ENCODE data around the gene IQCN.

Gene IQCN

GRCh38 chr19:18319591-18320135, 45.4 kb upstream of the IQCN start:
- TF ChIP-seq, protein P1, sequence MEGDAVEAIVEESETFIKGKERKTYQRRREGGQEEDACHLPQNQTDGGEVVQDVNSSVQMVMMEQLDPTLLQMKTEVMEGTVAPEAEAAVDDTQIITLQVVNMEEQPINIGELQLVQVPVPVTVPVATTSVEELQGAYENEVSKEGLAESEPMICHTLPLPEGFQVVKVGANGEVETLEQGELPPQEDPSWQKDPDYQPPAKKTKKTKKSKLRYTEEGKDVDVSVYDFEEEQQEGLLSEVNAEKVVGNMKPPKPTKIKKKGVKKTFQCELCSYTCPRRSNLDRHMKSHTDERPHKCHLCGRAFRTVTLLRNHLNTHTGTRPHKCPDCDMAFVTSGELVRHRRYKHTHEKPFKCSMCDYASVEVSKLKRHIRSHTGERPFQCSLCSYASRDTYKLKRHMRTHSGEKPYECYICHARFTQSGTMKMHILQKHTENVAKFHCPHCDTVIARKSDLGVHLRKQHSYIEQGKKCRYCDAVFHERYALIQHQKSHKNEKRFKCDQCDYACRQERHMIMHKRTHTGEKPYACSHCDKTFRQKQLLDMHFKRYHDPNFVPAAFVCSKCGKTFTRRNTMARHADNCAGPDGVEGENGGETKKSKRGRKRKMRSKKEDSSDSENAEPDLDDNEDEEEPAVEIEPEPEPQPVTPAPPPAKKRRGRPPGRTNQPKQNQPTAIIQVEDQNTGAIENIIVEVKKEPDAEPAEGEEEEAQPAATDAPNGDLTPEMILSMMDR (IDR thresholded peaks at IDR 0.05; ENCODE audit: low read depth, low read length), result no peak
- H3K9me3 ChIP-seq (ENCODE audit: severe bottlenecking), result no peaks in the 10 kb centered on the region
- no peaks in the 10 kb centered on the region for H3K27me3 ChIP-seq (ENCODE audit: insufficient read depth, low read depth, severe bottlenecking)
- H3K36me3 ChIP-seq, result peaks cover 22% of the 10 kb centered on the region
- H3K27ac ChIP-seq, result no peak overlapping the region
- H3K4me3 ChIP-seq (ENCODE audit: low read depth, low read length), result no peak overlapping the region
- no peak for DNase-seq

- 0 out of 2 replicates have a peak overlapping the region, but pooled peaks have one; percentile 20 for H3K27ac ChIP-seq
- H3K36me3 ChIP-seq, result peaks cover 34% of the 10 kb centered on the region
- H3K27me3 ChIP-seq (ENCODE audit: insufficient read depth, low read depth, severe bottlenecking), result no peaks in the 10 kb centered on the region
- TF ChIP-seq, protein P1 (IDR thresholded peaks at IDR 0.05; ENCODE audit: low read depth, low read length), result no peak
- no peak for DNase-seq
- H3K9me3 ChIP-seq (ENCODE audit: severe bottlenecking), result no peaks in the 10 kb centered on the region
- no peak overlapping the region for H3K4me3 ChIP-seq (ENCODE audit: low read depth, low read length)
Measured at GRCh38 chr19:18317961-18318800, 43.9 kb upstream of the IQCN start.

DNA sequence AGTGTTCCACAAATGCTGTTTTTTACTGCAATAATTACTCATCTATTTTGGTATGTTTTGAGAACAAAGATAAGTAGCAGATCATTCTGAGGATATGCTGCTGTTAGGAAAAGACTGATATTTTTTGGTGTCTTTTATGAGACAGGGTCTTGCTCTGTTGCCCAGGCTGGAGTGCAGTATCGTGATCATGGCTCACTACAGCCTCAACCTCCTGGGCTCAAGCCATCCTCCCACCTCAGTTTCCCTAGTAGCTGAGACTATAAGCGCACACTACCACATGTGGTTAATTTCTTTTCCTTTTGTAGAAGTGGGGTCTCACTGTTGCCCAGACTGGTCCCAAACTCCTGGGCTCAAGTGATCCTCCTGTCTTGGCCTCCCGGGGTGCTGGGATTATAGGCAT, 39.1 kb upstream of the IQCN start:
- no peak overlapping the region for H3K4me3 ChIP-seq (ENCODE audit: low read depth, low read length)
- no peaks in the 10 kb centered on the region for H3K9me3 ChIP-seq (ENCODE audit: severe bottlenecking)
- no peak overlapping the region for H3K27ac ChIP-seq
- peaks cover 66% of the 10 kb centered on the region for H3K36me3 ChIP-seq
- TF ChIP-seq, protein P1 (IDR thresholded peaks at IDR 0.05; ENCODE audit: low read depth, low read length), result no peak
- no peak for DNase-seq
- no peaks in the 10 kb centered on the region for H3K27me3 ChIP-seq (ENCODE audit: insufficient read depth, low read depth, severe bottlenecking)

GRCh38 chr19:18312092-18312534, 37.9 kb upstream of the IQCN start:
- DNase-seq, result no peak
- H3K36me3 ChIP-seq, result peaks cover 77% of the 10 kb centered on the region

GRCh38 chr19:18311502-18312091, 37.3 kb upstream of the IQCN start:
- no peak for DNase-seq
- Histone ChIP-seq H3K36me3 (peaks cover 82% of the 10 kb centered on the region), H3K27ac (no peak overlapping the region), H3K4me3 (ENCODE audit: low read depth, low read length) (no peak overlapping the region), H3K27me3 (ENCODE audit: insufficient read depth, low read depth, severe bottlenecking) (no peaks in the 10 kb centered on the region), H3K9me3 (ENCODE audit: severe bottlenecking) (no peaks in the 10 kb centered on the region)
- TF ChIP-seq, protein P1 (IDR thresholded peaks at IDR 0.05; ENCODE audit: low read depth, low read length), result no peak

More at GRCh38 chr19:18312092-18312534, 37.9 kb upstream of the IQCN start:
- Histone ChIP-seq H3K4me3 (ENCODE audit: low read depth, low read length) (no peak overlapping the region), H3K27me3 (ENCODE audit: insufficient read depth, low read depth, severe bottlenecking) (no peaks in the 10 kb centered on the region), H3K9me3 (ENCODE audit: severe bottlenecking) (no peaks in the 10 kb centered on the region), H3K27ac (no peak overlapping the region)
- TF ChIP-seq, protein P1 (IDR thresholded peaks at IDR 0.05; ENCODE audit: low read depth, low read length), result no peak

Data from WERI-Rb-1 (cell line).